ENCODE data around the gene KRTAP9-9. TPM values are rescaled to one million over a fixed set of nuclear protein-coding genes. Genes with fewer than 3 reads are reported as not detected.
"Not testable (repeated sequence)": the region's sequence is repeated elsewhere in the genome, so short reads cannot be mapped to it uniquely, and the experiment has no call there.

Gene KRTAP9-9
- total RNA-seq, 1 donor from 2014 or later, result not detected

- H3K4me3 ChIP-seq (ENCODE audit: low read length in 3 of 3), result not testable (repeated sequence)
Measured at GRCh38 chr17:41232399-41233105, 22.6 kb upstream of the KRTAP9-9 start, which contains the start of gene KRTAP9-3. Gene KRTAP9-3, plus strand, starts transcription at chr17:41232449. Its CDS starts 53 bp downstream, at chr17:41232502.

GRCh38 chr17:41237116-41237515 lies 18.1 kb upstream of the KRTAP9-9 start:
- not testable (repeated sequence) for H3K27ac ChIP-seq (ENCODE audit: low read depth, low read length); H3K4me3 ChIP-seq (ENCODE audit: low read length in 3 of 3); H3K27me3 ChIP-seq (ENCODE audit: control insufficient read depth in 3 of 3, insufficient read depth in 3 of 3, low read length in 3 of 3); H3K36me3 ChIP-seq (ENCODE audit: control insufficient read depth in 3 of 3, insufficient read depth in 3 of 3, low read length in 3 of 3); H3K4me1 ChIP-seq (ENCODE audit: control insufficient read depth in 3 of 3, insufficient read depth in 3 of 3, low read length in 3 of 3); H3K9me3 ChIP-seq (ENCODE audit: control insufficient read depth in 3 of 3, low read length in 3 of 3); H3K9ac ChIP-seq (ENCODE audit: low read depth in 1 of 3, low read length in 3 of 3)

More at GRCh38 chr17:41232399-41233105, 22.6 kb upstream of the KRTAP9-9 start, which contains the start of gene KRTAP9-3:
- not testable (repeated sequence) for H3K27ac ChIP-seq (ENCODE audit: low read depth, low read length); H3K4me1 ChIP-seq (ENCODE audit: control insufficient read depth in 3 of 3, insufficient read depth in 3 of 3, low read length in 3 of 3); H3K9ac ChIP-seq (ENCODE audit: low read depth in 1 of 3, low read length in 3 of 3); H3K9me3 ChIP-seq (ENCODE audit: control insufficient read depth in 3 of 3, low read length in 3 of 3); H3K36me3 ChIP-seq (ENCODE audit: control insufficient read depth in 3 of 3, insufficient read depth in 3 of 3, low read length in 3 of 3)
- H3K27me3 ChIP-seq (ENCODE audit: control insufficient read depth in 3 of 3, insufficient read depth in 3 of 3, low read length in 3 of 3), result peaks cover 0 to 16% (median 6%) of the 10 kb centered on the region in 3 donors

GRCh38 chr17:41237949-41238437 lies 17.2 kb upstream of the KRTAP9-9 start, which contains the start of gene KRTAP9-8:
Gene KRTAP9-8, plus strand, starts transcription at chr17:41237999. Its CDS starts 53 bp downstream, at chr17:41238052.
- not testable (repeated sequence) for H3K36me3 ChIP-seq (ENCODE audit: control insufficient read depth in 3 of 3, insufficient read depth in 3 of 3, low read length in 3 of 3); H3K27ac ChIP-seq (ENCODE audit: low read depth, low read length); H3K9ac ChIP-seq (ENCODE audit: low read depth in 1 of 3, low read length in 3 of 3); H3K27me3 ChIP-seq (ENCODE audit: control insufficient read depth in 3 of 3, insufficient read depth in 3 of 3, low read length in 3 of 3); H3K4me1 ChIP-seq (ENCODE audit: control insufficient read depth in 3 of 3, insufficient read depth in 3 of 3, low read length in 3 of 3); H3K4me3 ChIP-seq (ENCODE audit: low read length in 3 of 3); H3K9me3 ChIP-seq (ENCODE audit: control insufficient read depth in 3 of 3, low read length in 3 of 3)

DNA sequence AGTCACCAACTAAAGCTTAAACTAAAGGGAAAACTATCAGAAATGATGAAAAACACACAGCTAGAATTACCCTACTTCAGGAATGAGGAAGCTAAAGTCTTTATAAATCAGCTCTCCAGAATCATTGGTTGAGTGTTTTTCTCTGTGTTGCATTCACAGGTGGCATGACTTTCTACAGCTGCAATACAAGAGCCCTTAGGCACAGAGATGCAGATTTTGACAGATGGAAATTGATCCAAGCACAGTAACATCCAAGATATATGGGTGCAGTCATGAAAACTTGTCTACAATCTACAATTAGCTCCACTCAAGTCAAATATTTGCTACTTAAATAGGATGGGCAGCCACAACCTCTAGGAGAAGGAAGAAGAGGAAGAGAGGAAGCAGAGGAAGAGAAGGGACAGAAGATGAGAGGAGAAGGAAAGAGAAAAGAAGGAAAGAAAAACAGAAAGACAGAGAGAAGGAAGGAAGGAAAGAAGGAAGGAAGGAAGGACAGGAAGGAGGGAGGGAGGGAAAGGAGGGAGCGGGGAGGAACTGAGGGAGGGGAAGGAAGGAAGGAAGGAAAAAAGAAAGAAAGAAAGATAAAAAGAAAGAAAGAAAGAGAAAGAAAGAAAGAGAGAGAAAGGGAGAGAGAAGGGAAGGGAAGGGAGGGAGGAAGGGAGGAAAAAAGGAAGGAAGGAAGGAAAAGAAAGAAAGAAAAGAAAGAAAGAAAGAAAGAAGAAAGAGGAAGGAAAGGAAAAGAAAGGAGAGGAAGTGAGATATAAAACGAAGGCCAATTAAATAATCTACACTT lies 8.0 kb upstream of the KRTAP9-9 start:
- not testable (repeated sequence) for H3K27ac ChIP-seq (ENCODE audit: low read depth, low read length); H3K9me3 ChIP-seq (ENCODE audit: control insufficient read depth in 3 of 3, low read length in 3 of 3); H3K4me3 ChIP-seq (ENCODE audit: low read length in 3 of 3); H3K4me1 ChIP-seq (ENCODE audit: control insufficient read depth in 3 of 3, insufficient read depth in 3 of 3, low read length in 3 of 3); H3K36me3 ChIP-seq (ENCODE audit: control insufficient read depth in 3 of 3, insufficient read depth in 3 of 3, low read length in 3 of 3); H3K27me3 ChIP-seq (ENCODE audit: control insufficient read depth in 3 of 3, insufficient read depth in 3 of 3, low read length in 3 of 3); H3K9ac ChIP-seq (ENCODE audit: low read depth in 1 of 3, low read length in 3 of 3)

- H3K9me3 ChIP-seq (ENCODE audit: control insufficient read depth in 3 of 3, low read length in 3 of 3); H3K4me3 ChIP-seq (ENCODE audit: low read length in 3 of 3); H3K27ac ChIP-seq (ENCODE audit: low read depth, low read length); H3K4me1 ChIP-seq (ENCODE audit: control insufficient read depth in 3 of 3, insufficient read depth in 3 of 3, low read length in 3 of 3); H3K9ac ChIP-seq (ENCODE audit: low read depth in 1 of 3, low read length in 3 of 3); H3K36me3 ChIP-seq (ENCODE audit: control insufficient read depth in 3 of 3, insufficient read depth in 3 of 3, low read length in 3 of 3): not testable (repeated sequence)
- H3K27me3 ChIP-seq (ENCODE audit: control insufficient read depth in 3 of 3, insufficient read depth in 3 of 3, low read length in 3 of 3), result peaks cover 7 to 10% (median 8%) of the 10 kb centered on the region in 3 donors
Measured at GRCh38 chr17:41249637-41250240, 5.4 kb upstream of the KRTAP9-9 start, which contains the start of gene KRTAP9-4. Gene KRTAP9-4, plus strand, starts transcription at chr17:41249687. Its CDS starts 34 bp downstream, at chr17:41249721.

DNA sequence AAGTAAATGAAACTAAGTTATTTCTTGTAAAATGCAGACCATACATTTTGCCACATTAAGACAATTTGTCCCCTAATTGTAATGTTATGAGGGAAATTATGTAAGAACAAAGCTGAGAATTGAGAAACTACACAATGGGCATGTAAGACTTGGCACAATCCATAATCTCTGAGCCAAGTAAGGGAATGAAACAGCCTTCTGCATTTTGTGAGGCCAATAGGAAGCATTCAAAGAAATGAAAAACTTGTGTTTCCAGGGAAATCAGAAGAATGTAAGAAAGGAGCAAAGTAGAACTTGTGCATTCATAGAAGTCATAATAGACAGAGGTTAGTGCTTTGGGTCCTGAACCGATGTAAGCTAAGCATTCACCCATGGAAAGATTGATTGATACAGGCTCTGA lies 3.9 kb upstream of the KRTAP9-9 start:
- Histone ChIP-seq H3K4me3 (ENCODE audit: low read length in 3 of 3) (no peak overlapping the region), H3K27me3 (ENCODE audit: control insufficient read depth in 3 of 3, insufficient read depth in 3 of 3, low read length in 3 of 3) (peaks cover 7 to 15% (median 12%) of the 10 kb centered on the region in 3 donors), H3K27ac (ENCODE audit: low read depth, low read length) (no peak overlapping the region), H3K36me3 (ENCODE audit: control insufficient read depth in 3 of 3, insufficient read depth in 3 of 3, low read length in 3 of 3) (no peaks in the 10 kb centered on the region), H3K4me1 (ENCODE audit: control insufficient read depth in 3 of 3, insufficient read depth in 3 of 3, low read length in 3 of 3) (no peaks in the 10 kb centered on the region), H3K9me3 (ENCODE audit: control insufficient read depth in 3 of 3, low read length in 3 of 3) (no peaks in the 10 kb centered on the region), H3K9ac (ENCODE audit: low read depth in 1 of 3, low read length in 3 of 3) (no peak overlapping the region)

DNA sequence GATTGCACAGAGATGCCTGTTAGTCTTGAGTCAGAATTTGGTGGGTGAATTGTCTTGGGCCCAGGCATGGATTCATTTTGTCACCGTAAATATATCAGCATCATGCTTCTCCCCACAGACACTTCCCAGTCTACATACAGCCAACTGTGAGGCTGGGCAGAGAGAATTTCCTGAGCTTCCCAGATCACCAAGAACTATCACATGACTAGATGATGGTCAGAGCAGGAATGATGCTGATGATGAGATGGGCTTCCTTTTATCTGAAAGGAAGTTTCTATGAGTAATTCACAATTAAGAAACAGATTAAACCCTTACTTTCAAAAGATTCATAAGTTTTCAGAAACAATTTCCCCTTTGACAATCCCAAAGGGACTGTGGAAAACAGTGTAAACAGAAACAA lies 323 bp upstream of the KRTAP9-9 start:
- Histone ChIP-seq H3K36me3 (ENCODE audit: control insufficient read depth in 3 of 3, insufficient read depth in 3 of 3, low read length in 3 of 3) (no peaks in the 10 kb centered on the region), H3K27me3 (ENCODE audit: control insufficient read depth in 3 of 3, insufficient read depth in 3 of 3, low read length in 3 of 3) (peaks cover 8 to 16% (median 10%) of the 10 kb centered on the region in 3 donors), H3K4me1 (ENCODE audit: control insufficient read depth in 3 of 3, insufficient read depth in 3 of 3, low read length in 3 of 3) (no peaks in the 10 kb centered on the region), H3K27ac (ENCODE audit: low read depth, low read length) (no peak overlapping the region), H3K4me3 (ENCODE audit: low read length in 3 of 3) (no peak overlapping the region), H3K9me3 (ENCODE audit: control insufficient read depth in 3 of 3, low read length in 3 of 3) (no peaks in the 10 kb centered on the region), H3K9ac (ENCODE audit: low read depth in 1 of 3, low read length in 3 of 3) (no peak overlapping the region)

GRCh38 chr17:41256291-41256685 lies 1.1 kb downstream of the KRTAP9-9 start:
- H3K36me3 ChIP-seq (ENCODE audit: control insufficient read depth in 3 of 3, insufficient read depth in 3 of 3, low read length in 3 of 3), result no peaks in the 10 kb centered on the region
- H3K27me3 ChIP-seq (ENCODE audit: control insufficient read depth in 3 of 3, insufficient read depth in 3 of 3, low read length in 3 of 3), result peaks cover 8 to 14% (median 8%) of the 10 kb centered on the region in 3 donors
- H3K9me3 ChIP-seq (ENCODE audit: control insufficient read depth in 3 of 3, low read length in 3 of 3), result no peaks in the 10 kb centered on the region
- H3K9ac ChIP-seq (ENCODE audit: low read depth in 1 of 3, low read length in 3 of 3), result no peak overlapping the region
- H3K27ac ChIP-seq (ENCODE audit: low read depth, low read length), result no peak overlapping the region
- no peaks in the 10 kb centered on the region for H3K4me1 ChIP-seq (ENCODE audit: control insufficient read depth in 3 of 3, insufficient read depth in 3 of 3, low read length in 3 of 3)
- no peak overlapping the region for H3K4me3 ChIP-seq (ENCODE audit: low read length in 3 of 3)

DNA sequence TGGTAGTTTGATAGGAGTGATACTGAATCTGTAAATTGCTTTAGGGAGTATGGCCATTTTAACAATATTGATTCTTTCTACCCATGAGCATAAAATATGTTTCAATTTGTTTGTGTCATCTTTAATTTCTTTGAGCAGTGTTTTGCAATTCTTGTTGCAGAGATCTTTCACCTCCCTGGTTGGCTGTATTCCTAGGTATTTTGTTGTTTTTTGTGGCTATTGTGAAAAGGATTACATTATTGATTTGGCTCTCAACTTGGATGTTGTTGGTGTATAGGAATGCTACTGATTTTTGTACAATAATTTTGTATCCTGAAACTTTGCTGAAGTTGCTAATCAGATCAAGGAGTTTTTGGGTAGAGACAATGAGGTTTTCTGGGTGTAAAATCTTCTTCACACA lies 3.2 kb downstream of the KRTAP9-9 start:
- Histone ChIP-seq H3K9ac (ENCODE audit: low read depth in 1 of 3, low read length in 3 of 3) (no peak overlapping the region), H3K4me3 (ENCODE audit: low read length in 3 of 3) (no peak overlapping the region), H3K27me3 (ENCODE audit: control insufficient read depth in 3 of 3, insufficient read depth in 3 of 3, low read length in 3 of 3) (peaks cover 3 to 8% (median 6%) of the 10 kb centered on the region in 3 donors), H3K4me1 (ENCODE audit: control insufficient read depth in 3 of 3, insufficient read depth in 3 of 3, low read length in 3 of 3) (no peaks in the 10 kb centered on the region), H3K9me3 (ENCODE audit: control insufficient read depth in 3 of 3, low read length in 3 of 3) (no peaks in the 10 kb centered on the region), H3K36me3 (ENCODE audit: control insufficient read depth in 3 of 3, insufficient read depth in 3 of 3, low read length in 3 of 3) (no peaks in the 10 kb centered on the region), H3K27ac (ENCODE audit: low read depth, low read length) (no peak overlapping the region)

Data from skeletal muscle tissue (tissue), 4 donors.